H1 (cell line): ENCODE measurements around the gene GPR180. TPM values are rescaled to one million over a fixed set of nuclear protein-coding genes. Genes with fewer than 3 reads are reported as not detected.

ENCODE experiments used
- E2F6 ChIP-seq: IDR thresholded peaks from 2 replicates; pipeline ENCODE4 v1.6.1; 2012; ENCODE audit warnings: inconsistent platforms
- EP300 ChIP-seq, 2 experiments: IDR thresholded peaks; 1 replicate in 1 of 2; 2 replicates in 1 of 2; pipeline ENCODE4 v1.6.1; 2011 to 2012; ENCODE audit warnings: low read depth in 2 of 2, low read length in 2 of 2, mild to moderate bottlenecking in 2 of 2, borderline replicate concordance in 1 of 2, inconsistent platforms in 1 of 2, moderate library complexity in 1 of 2
- HDAC2 ChIP-seq, 2 experiments: fragments of 300-600 bp in 1 of 2; sonication (generic) in 1 of 2; IDR thresholded peaks; 2 replicates each; pipeline ENCODE4 v1.6.1; 2011 to 2012; ENCODE audit warnings: low read depth in 2 of 2, low read length in 2 of 2, mild to moderate bottlenecking in 2 of 2, moderate library complexity in 2 of 2, borderline replicate concordance in 1 of 2, inconsistent platforms in 1 of 2
- KDM1A ChIP-seq: fragments of 200-600, 300-600 bp; sonication (generic); IDR thresholded peaks from 2 replicates; pipeline ENCODE4 v1.7.1; 2016; ENCODE audit warnings: mild to moderate bottlenecking, low read length, borderline replicate concordance
- MAFK ChIP-seq: IDR thresholded peaks from 2 replicates; pipeline ENCODE4 v1.6.1; 2012; ENCODE audit warnings: low read depth, mild to moderate bottlenecking, improper control_type of control experiment, low read length
- RXRA ChIP-seq: IDR thresholded peaks from 2 replicates; pipeline ENCODE4 v1.6.1; 2011; ENCODE audit warnings: low read depth, mild to moderate bottlenecking, low read length, moderate library complexity; ENCODE audit not compliant: insufficient read depth
- SP2 ChIP-seq: IDR thresholded peaks from 2 replicates; pipeline ENCODE4 v1.6.1; 2012; ENCODE audit warnings: mild to moderate bottlenecking, low read length, inconsistent platforms
- TAF7 ChIP-seq: optimal IDR thresholded peaks from 2 replicates; pipeline ENCODE3; 2011; ENCODE audit warnings: low read depth, mild to moderate bottlenecking, inconsistent platforms, low read length, moderate library complexity, borderline replicate concordance
- YY1 ChIP-seq: IDR thresholded peaks from 2 replicates; pipeline ENCODE4 v1.6.1; 2011; ENCODE audit warnings: low read depth, mild to moderate bottlenecking, low read length
- polyA plus RNA-seq, 7 experiments: library from polyadenylated mRNA; depleted of rRNA in 3 of 7; stranded (reverse) in 5 of 7; unstranded in 2 of 7; fragments of >200 nt in 5 of 7; fragments of 200-250 nt in 2 of 7; gene quantifications; 1 replicate in 5 of 7; 2 replicates in 1 of 7; 4 replicates in 1 of 7; pipeline versions ENCODE4 v1.2.1 to v1.2.3, GENCODE V29; 2011 to 2013; ENCODE audit warnings: missing spikeins in 2 of 7, mixed read lengths in 2 of 7
- total RNA-seq: library from RNA; stranded (reverse); fragmentation: NEBNext Ultra II Directional; extraction: Animal tissue kit (Norgen Biotek cat#: 25700); gene quantifications from 2 replicates; pipeline ENCODE4 v1.2.1, GENCODE V29; 2021

Gene GPR180
- total and polyA plus RNA-seq, 2 of the 8 experiments (the other 6 are each of a cell fraction or from before 2014, with no cell fraction given) = 1.8 to 4.8 TPM

- TF ChIP-seq HDAC2 (IDR thresholded peaks at IDR 0.05; ENCODE audit: borderline replicate concordance in 1 of 2, low read depth in 2 of 2, low read length in 2 of 2) = no peak
- no peak for TF ChIP-seq KDM1A
- TF ChIP-seq SP2 = no peak
- TF ChIP-seq E2F6 = no peak
- TF ChIP-seq TAF7 = no peak
- TF ChIP-seq EP300 (IDR thresholded peaks at IDR 0.05; ENCODE audit: borderline replicate concordance in 1 of 2, low read depth in 2 of 2, low read length in 2 of 2) = no peak
- TF ChIP-seq RXRA = no peak
- TF ChIP-seq YY1 = no peak
- no peak for TF ChIP-seq MAFK
Measured at GRCh38 chr13:94569615-94570014, 32.0 kb upstream of the GPR180 start (continued).
